KOPT-K1 (cell line): ENCODE data around the gene RAB17.

Experiments used
- H3K27ac ChIP-seq: fragments of 200-600 bp; sonication (generic); 2 replicates; pipeline ENCODE4 v1.5.1; 2016; ENCODE audit warnings: antibody characterized with exemption, mild to moderate bottlenecking, low read depth, low read length; ENCODE audit not compliant: poor library complexity, severe bottlenecking
- H3K36me3 ChIP-seq: fragments of 200-600 bp; sonication (generic); 2 replicates; pipeline ENCODE4 v1.5.1; 2017; ENCODE audit warnings: antibody characterized with exemption, mild to moderate bottlenecking, low read length, moderate library complexity; ENCODE audit not compliant: insufficient read depth
- H3K9me3 ChIP-seq: fragments of 200-600 bp; sonication (generic); 2 replicates; pipeline ENCODE4 v1.5.1; 2017; ENCODE audit warnings: antibody characterized with exemption, low read length, mild to moderate bottlenecking; ENCODE audit not compliant: insufficient read depth, poor library complexity, severe bottlenecking

The RAB17 gene

GRCh38 chr2:237590272-237591140, at the start of gene RAB17:
Gene RAB17, minus strand, starts transcription at chr2:237590734. Its CDS starts 4,580 bp downstream, at chr2:237586154.
- Histone ChIP-seq H3K9me3 (no peaks in the 10 kb centered on the region), H3K36me3 (no peaks in the 10 kb centered on the region), H3K27ac (no peak within 1 kb of the TSS)

GRCh38 chr2:237639836-237640220, 49.3 kb upstream of the RAB17 start:
- peaks cover 9% of the 10 kb centered on the region for H3K9me3 ChIP-seq
- H3K27ac ChIP-seq = no peak overlapping the region
- no peaks in the 10 kb centered on the region for H3K36me3 ChIP-seq

GRCh38 chr2:237639052-237639835, 48.7 kb upstream of the RAB17 start:
- no peak overlapping the region for H3K27ac ChIP-seq
- H3K36me3 ChIP-seq = no peaks in the 10 kb centered on the region
- peaks cover 9% of the 10 kb centered on the region for H3K9me3 ChIP-seq

GRCh38 chr2:237638176-237638575, 47.6 kb upstream of the RAB17 start:
- Histone ChIP-seq H3K27ac (no peak overlapping the region), H3K9me3 (peaks cover 6% of the 10 kb centered on the region), H3K36me3 (no peaks in the 10 kb centered on the region)

- no peaks in the 10 kb centered on the region for H3K36me3 ChIP-seq
- no peak overlapping the region for H3K27ac ChIP-seq
- peaks cover 6% of the 10 kb centered on the region for H3K9me3 ChIP-seq
Measured at GRCh38 chr2:237637429-237638135, 47.0 kb upstream of the RAB17 start.

- H3K27ac ChIP-seq = no peak overlapping the region
Measured at GRCh38 chr2:237636578-237636977, 46.0 kb upstream of the RAB17 start.

GRCh38 chr2:237633061-237633561, 42.6 kb upstream of the RAB17 start:
- Histone ChIP-seq H3K36me3 (no peaks in the 10 kb centered on the region), H3K9me3 (peaks cover 6% of the 10 kb centered on the region), H3K27ac (no peak overlapping the region)

More at GRCh38 chr2:237636578-237636977, 46.0 kb upstream of the RAB17 start:
- peaks cover 6% of the 10 kb centered on the region for H3K9me3 ChIP-seq
- H3K36me3 ChIP-seq = no peaks in the 10 kb centered on the region

GRCh38 chr2:237631801-237632585, 41.5 kb upstream of the RAB17 start:
- H3K9me3 ChIP-seq = peaks cover 6% of the 10 kb centered on the region
- no peak overlapping the region for H3K27ac ChIP-seq
- no peaks in the 10 kb centered on the region for H3K36me3 ChIP-seq

GRCh38 chr2:237631007-237631785, 40.7 kb upstream of the RAB17 start:
- no peaks in the 10 kb centered on the region for H3K36me3 ChIP-seq
- no peak overlapping the region for H3K27ac ChIP-seq
- peaks cover under 1% of the 10 kb centered on the region for H3K9me3 ChIP-seq

GRCh38 chr2:237630216-237631000, 39.9 kb upstream of the RAB17 start:
- Histone ChIP-seq H3K9me3 (no peaks in the 10 kb centered on the region), H3K27ac (no peak overlapping the region), H3K36me3 (no peaks in the 10 kb centered on the region)

GRCh38 chr2:237629739-237630138, 39.2 kb upstream of the RAB17 start:
- H3K27ac ChIP-seq = no peak overlapping the region
- H3K9me3 ChIP-seq = no peaks in the 10 kb centered on the region
- no peaks in the 10 kb centered on the region for H3K36me3 ChIP-seq

GRCh38 chr2:237629188-237629534, 38.6 kb upstream of the RAB17 start:
- Histone ChIP-seq H3K27ac (no peak overlapping the region), H3K36me3 (no peaks in the 10 kb centered on the region), H3K9me3 (no peaks in the 10 kb centered on the region)
